Vagina (tissue), 2 donors: Measurements from ENCODE around the gene RABAC1.

ENCODE experiments used
- POLR2A ChIP-seq, 2 donors: fragments of 450-650 bp; IDR thresholded peaks; one replicate each; pipeline ENCODE4 v1.6.1; 2017; ENCODE audit warnings: antibody characterized with exemption in 2 of 2, mild to moderate bottlenecking in 2 of 2, moderate library complexity in 2 of 2
- POLR2AphosphoS5 ChIP-seq, 2 donors: sonication (generic); formaldehyde crosslinking; IDR thresholded peaks; one replicate each; pipeline ENCODE4 v1.9.0; 2017; ENCODE audit warnings: antibody characterized with exemption in 2 of 2, mild to moderate bottlenecking in 2 of 2, low read depth in 1 of 2; ENCODE audit not compliant: insufficient read depth in 1 of 2
- TF ChIP-seq, protein P1 (sequence below), 3 experiments: fragments of 450-650 bp in 2 of 3; fragments of 200-600 bp in 1 of 3; sonication (generic) in 1 of 3; IDR thresholded peaks; one replicate each; pipeline ENCODE4 v1.5.1; 2017 to 2019; ENCODE audit warnings: antibody characterized with exemption in 3 of 3, mild to moderate bottlenecking in 2 of 3, moderate library complexity in 2 of 3

DNA sequence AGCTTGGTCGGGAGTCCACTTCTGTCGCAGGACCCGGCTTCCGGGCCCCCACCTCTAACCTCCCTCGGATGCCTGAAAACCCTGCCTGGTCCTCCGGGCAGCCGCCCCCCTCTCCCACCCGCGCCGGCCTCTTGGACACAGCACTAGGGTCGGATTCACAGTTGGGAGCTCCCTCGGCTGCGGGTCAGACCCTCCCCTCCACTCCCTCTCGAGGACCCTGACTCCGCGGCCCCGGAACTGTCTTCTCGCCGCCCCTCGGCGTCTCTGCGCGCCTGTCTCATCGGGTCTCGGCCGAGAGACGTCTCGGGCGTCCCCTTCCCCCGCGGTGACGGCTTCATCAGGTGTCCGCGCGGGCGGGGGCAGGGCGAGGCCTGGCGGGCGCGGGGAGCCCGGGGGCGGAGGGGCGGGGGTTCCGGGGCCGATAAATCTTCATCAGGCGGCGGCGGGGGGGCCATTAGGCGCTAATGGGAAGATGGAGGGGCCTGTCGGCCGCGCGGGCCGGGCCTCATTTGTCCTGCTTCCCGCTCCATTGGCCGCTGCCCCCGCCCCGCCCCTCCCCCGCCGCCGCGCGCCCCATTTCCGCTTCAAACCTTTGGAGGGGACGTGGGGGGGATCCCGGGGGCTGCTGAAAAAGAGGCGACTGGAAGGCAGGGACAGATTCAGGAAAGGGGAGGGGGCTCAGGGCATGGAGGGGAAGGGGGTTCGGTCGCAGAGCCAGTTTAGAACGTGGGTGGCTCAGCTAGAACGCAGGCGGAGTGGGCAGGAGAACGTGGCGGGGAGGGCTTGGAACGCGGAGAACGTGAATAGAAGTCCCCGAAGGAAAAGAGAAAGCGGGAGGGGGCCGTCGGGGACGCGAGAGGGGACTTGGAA is 19.0 kb downstream of the RABAC1 start:
- TF ChIP-seq, protein P1, sequence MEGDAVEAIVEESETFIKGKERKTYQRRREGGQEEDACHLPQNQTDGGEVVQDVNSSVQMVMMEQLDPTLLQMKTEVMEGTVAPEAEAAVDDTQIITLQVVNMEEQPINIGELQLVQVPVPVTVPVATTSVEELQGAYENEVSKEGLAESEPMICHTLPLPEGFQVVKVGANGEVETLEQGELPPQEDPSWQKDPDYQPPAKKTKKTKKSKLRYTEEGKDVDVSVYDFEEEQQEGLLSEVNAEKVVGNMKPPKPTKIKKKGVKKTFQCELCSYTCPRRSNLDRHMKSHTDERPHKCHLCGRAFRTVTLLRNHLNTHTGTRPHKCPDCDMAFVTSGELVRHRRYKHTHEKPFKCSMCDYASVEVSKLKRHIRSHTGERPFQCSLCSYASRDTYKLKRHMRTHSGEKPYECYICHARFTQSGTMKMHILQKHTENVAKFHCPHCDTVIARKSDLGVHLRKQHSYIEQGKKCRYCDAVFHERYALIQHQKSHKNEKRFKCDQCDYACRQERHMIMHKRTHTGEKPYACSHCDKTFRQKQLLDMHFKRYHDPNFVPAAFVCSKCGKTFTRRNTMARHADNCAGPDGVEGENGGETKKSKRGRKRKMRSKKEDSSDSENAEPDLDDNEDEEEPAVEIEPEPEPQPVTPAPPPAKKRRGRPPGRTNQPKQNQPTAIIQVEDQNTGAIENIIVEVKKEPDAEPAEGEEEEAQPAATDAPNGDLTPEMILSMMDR (IDR thresholded peaks at IDR 0.05), result no peak
- no peak for TF ChIP-seq POLR2AphosphoS5 (IDR thresholded peaks at IDR 0.05; ENCODE audit: insufficient read depth in 1 of 2, low read depth in 1 of 2)
- no peak for TF ChIP-seq POLR2A (IDR thresholded peaks at IDR 0.05)
